Parathyroid adenoma (tissue), 2 donors: ENCODE measurements around the gene SPATS2L.

Source experiments
- H2AFZ ChIP-seq: fragments of 300-600 bp; sonication (generic); one replicate; pipeline ENCODE4 v1.7.0; 2017; ENCODE audit warnings: antibody characterized with exemption, mild to moderate bottlenecking
- H3K27ac ChIP-seq: fragments of 300-600 bp; sonication (generic); one replicate; pipeline ENCODE4 v1.7.0; 2017
- H3K27me3 ChIP-seq: fragments of 300-600 bp; sonication (generic); one replicate; pipeline ENCODE4 v1.7.0; 2017; ENCODE audit warnings: low read length; ENCODE audit not compliant: control insufficient read depth, insufficient read depth
- H3K36me3 ChIP-seq: fragments of 300-600 bp; sonication (generic); one replicate; pipeline ENCODE4 v1.7.0; 2017; ENCODE audit warnings: low read length; ENCODE audit not compliant: control insufficient read depth, insufficient read depth
- H3K4me1 ChIP-seq: fragments of 300-600 bp; sonication (generic); one replicate; pipeline ENCODE4 v1.7.0; 2017; ENCODE audit warnings: control low read depth
- H3K4me2 ChIP-seq: fragments of 300-600 bp; sonication (generic); one replicate; pipeline ENCODE4 v1.7.0; 2017; ENCODE audit warnings: low read length
- H3K4me3 ChIP-seq: fragments of 300-600 bp; sonication (generic); one replicate; pipeline ENCODE4 v1.7.0; 2017; ENCODE audit warnings: low read depth, low read length
- H3K79me2 ChIP-seq: fragments of 300-600 bp; sonication (generic); one replicate; pipeline ENCODE4 v1.7.0; 2017; ENCODE audit warnings: control low read depth
- H3K9ac ChIP-seq: fragments of 300-600 bp; sonication (generic); one replicate; pipeline ENCODE4 v1.7.0; 2017; ENCODE audit warnings: mild to moderate bottlenecking
- H3K9me3 ChIP-seq: fragments of 300-600 bp; sonication (generic); one replicate; pipeline ENCODE4 v1.7.0; 2017; ENCODE audit warnings: low read length; ENCODE audit not compliant: control insufficient read depth
- CTCF ChIP-seq: fragments of 300-600 bp; sonication (generic); IDR thresholded peaks from one replicate; pipeline ENCODE4 v1.7.0; 2017; ENCODE audit warnings: antibody characterized with exemption, mild to moderate bottlenecking
- donor health status: primary hyperparathyroidism.

Gene SPATS2L

GRCh38 chr2:200445284-200445683 lies 138.8 kb downstream of the SPATS2L start:
- H3K9me3 ChIP-seq, result no peaks in the 10 kb centered on the region
- H3K27me3 ChIP-seq, result no peaks in the 10 kb centered on the region
- H3K36me3 ChIP-seq, result no peaks in the 10 kb centered on the region
- H3K4me3 ChIP-seq, result no peak overlapping the region
- no peak overlapping the region for H2AFZ ChIP-seq
- H3K4me1 ChIP-seq, result no peaks in the 10 kb centered on the region
- H3K79me2 ChIP-seq, result no peaks in the 10 kb centered on the region
- no peak overlapping the region for H3K4me2 ChIP-seq
- TF ChIP-seq CTCF, result no peak
- H3K9ac ChIP-seq, result no peak overlapping the region
- H3K27ac ChIP-seq, result no peak overlapping the region

GRCh38 chr2:200446612-200447011 lies 140.1 kb downstream of the SPATS2L start:
- Histone ChIP-seq H3K4me1 (no peaks in the 10 kb centered on the region), H3K36me3 (no peaks in the 10 kb centered on the region), H3K79me2 (no peaks in the 10 kb centered on the region), H3K27ac (no peak overlapping the region), H3K4me2 (no peak overlapping the region), H3K27me3 (no peaks in the 10 kb centered on the region), H3K4me3 (no peak overlapping the region), H2AFZ (no peak overlapping the region), H3K9ac (no peak overlapping the region), H3K9me3 (no peaks in the 10 kb centered on the region)
- no peak for TF ChIP-seq CTCF

- no peak for TF ChIP-seq CTCF
- Histone ChIP-seq H3K9me3 (no peaks in the 10 kb centered on the region), H3K4me3 (no peak overlapping the region), H3K27me3 (no peaks in the 10 kb centered on the region), H3K36me3 (no peaks in the 10 kb centered on the region), H3K27ac (no peak overlapping the region), H3K9ac (no peak overlapping the region), H2AFZ (no peak overlapping the region), H3K4me1 (no peaks in the 10 kb centered on the region), H3K79me2 (no peaks in the 10 kb centered on the region), H3K4me2 (no peak overlapping the region)
Measured at GRCh38 chr2:200447139-200447855, 140.8 kb downstream of the SPATS2L start.

GRCh38 chr2:200448455-200448854 lies 142.0 kb downstream of the SPATS2L start:
- Histone ChIP-seq H2AFZ (no peak overlapping the region), H3K27me3 (no peaks in the 10 kb centered on the region), H3K9ac (no peak overlapping the region), H3K79me2 (no peaks in the 10 kb centered on the region), H3K36me3 (no peaks in the 10 kb centered on the region), H3K4me2 (no peak overlapping the region), H3K27ac (no peak overlapping the region), H3K4me3 (no peak overlapping the region), H3K9me3 (no peaks in the 10 kb centered on the region), H3K4me1 (no peaks in the 10 kb centered on the region)
- no peak for TF ChIP-seq CTCF

- no peak overlapping the region for H3K9ac ChIP-seq
- H3K4me1 ChIP-seq, result no peaks in the 10 kb centered on the region
- no peak for TF ChIP-seq CTCF
- H3K4me2 ChIP-seq, result no peak overlapping the region
- no peaks in the 10 kb centered on the region for H3K27me3 ChIP-seq
- no peaks in the 10 kb centered on the region for H3K9me3 ChIP-seq
- H3K79me2 ChIP-seq, result no peaks in the 10 kb centered on the region
- H3K27ac ChIP-seq, result no peak overlapping the region
- no peaks in the 10 kb centered on the region for H3K36me3 ChIP-seq
- H3K4me3 ChIP-seq, result no peak overlapping the region
- no peak overlapping the region for H2AFZ ChIP-seq
Measured at GRCh38 chr2:200449149-200449548, 142.7 kb downstream of the SPATS2L start.
